Measurements from ENCODE around the gene HERC4. TPM values are rescaled to one million over a fixed set of nuclear protein-coding genes. Genes with fewer than 3 reads are reported as not detected.

Gene HERC4
- total RNA-seq, 2 experiments from 2014 or later = 46.0 to 46.8 TPM

DNA sequence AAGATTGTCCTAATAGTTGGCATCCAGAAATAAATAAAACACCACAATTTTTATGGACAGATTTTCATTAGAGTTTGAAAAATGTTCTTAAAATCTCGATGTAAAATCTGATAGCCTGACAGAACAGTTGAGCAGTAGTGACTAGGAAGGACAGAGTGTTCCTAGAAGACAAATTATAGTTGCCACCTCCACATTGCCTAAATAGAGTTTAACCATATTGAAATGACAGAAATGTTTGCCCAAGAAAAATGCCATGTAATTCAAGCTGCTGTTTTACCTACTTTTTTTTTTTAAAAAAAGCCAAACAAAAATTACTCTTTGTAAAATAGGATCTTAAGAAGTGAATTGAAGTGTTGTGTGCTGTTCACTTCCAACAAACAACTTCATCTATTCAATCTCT lies 8.9 kb upstream of the HERC4 start:
- H3K27ac Mint-ChIP-seq = no peak overlapping the region
- Histone ChIP-seq H3K9me3 (ENCODE audit: control insufficient read depth in 1 of 2, insufficient read depth in 1 of 2, low read length in 2 of 2) (no peaks in the 10 kb centered on the region), H3K27me3 (ENCODE audit: control insufficient read depth in 1 of 2, insufficient read depth in 2 of 2, low read length in 2 of 2) (no peaks in the 10 kb centered on the region), H3K36me3 (ENCODE audit: insufficient read depth, low read length) (no peaks in the 10 kb centered on the region), H3K4me1 (ENCODE audit: insufficient read depth, low read length) (no peaks in the 10 kb centered on the region), H3K27ac (ENCODE audit: low read depth in 1 of 2, low read length in 2 of 2) (no peak overlapping the region), H3K4me3 (ENCODE audit: low read length) (no peak overlapping the region)
- DNase-seq (no peak), ATAC-seq (ENCODE audit: poor library complexity) (no peak)
- H3K36me3 Mint-ChIP-seq (ENCODE audit: low read depth) = no peaks in the 10 kb centered on the region
- intact Hi-C loops (cut with DNase I, micrococcal nuclease) = no loop called here
- no peaks in the 10 kb centered on the region for H3K4me1 Mint-ChIP-seq (ENCODE audit: low read depth)
- H3K27me3 Mint-ChIP-seq = peaks cover 13% of the 10 kb centered on the region
- no peaks in the 10 kb centered on the region for H3K9me3 Mint-ChIP-seq
- no peak overlapping the region for H3K4me3 Mint-ChIP-seq
- TF ChIP-seq, protein P1, sequence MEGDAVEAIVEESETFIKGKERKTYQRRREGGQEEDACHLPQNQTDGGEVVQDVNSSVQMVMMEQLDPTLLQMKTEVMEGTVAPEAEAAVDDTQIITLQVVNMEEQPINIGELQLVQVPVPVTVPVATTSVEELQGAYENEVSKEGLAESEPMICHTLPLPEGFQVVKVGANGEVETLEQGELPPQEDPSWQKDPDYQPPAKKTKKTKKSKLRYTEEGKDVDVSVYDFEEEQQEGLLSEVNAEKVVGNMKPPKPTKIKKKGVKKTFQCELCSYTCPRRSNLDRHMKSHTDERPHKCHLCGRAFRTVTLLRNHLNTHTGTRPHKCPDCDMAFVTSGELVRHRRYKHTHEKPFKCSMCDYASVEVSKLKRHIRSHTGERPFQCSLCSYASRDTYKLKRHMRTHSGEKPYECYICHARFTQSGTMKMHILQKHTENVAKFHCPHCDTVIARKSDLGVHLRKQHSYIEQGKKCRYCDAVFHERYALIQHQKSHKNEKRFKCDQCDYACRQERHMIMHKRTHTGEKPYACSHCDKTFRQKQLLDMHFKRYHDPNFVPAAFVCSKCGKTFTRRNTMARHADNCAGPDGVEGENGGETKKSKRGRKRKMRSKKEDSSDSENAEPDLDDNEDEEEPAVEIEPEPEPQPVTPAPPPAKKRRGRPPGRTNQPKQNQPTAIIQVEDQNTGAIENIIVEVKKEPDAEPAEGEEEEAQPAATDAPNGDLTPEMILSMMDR (IDR thresholded peaks at IDR 0.05) = no peak
- ChIA-PET CTCF (no interaction called here), POLR2A (no interaction called here)

DNA sequence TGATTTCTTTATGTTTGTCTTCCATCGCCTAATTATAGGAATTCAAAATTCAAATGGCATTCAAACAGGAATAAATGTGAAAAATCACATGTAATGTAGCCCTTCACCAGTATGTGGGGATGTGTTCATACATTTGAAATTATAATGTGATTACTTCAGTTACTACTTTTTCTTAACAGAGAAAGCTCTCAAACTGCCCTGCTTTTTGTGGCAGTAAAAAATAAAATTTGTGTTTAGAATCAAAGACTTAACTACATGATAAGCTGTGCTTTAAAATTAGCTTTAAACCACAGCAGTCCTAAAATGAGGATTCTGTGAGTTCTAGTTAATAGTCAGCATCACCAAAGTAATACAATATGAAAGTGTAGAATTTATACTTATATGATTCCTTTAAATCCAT lies 7.8 kb upstream of the HERC4 start:
- ATAC-seq (ENCODE audit: poor library complexity) (no peak), DNase-seq (no peak)
- Histone ChIP-seq H3K4me1 (ENCODE audit: insufficient read depth, low read length) (no peaks in the 10 kb centered on the region), H3K27me3 (ENCODE audit: control insufficient read depth in 1 of 2, insufficient read depth in 2 of 2, low read length in 2 of 2) (no peaks in the 10 kb centered on the region), H3K9me3 (ENCODE audit: control insufficient read depth in 1 of 2, insufficient read depth in 1 of 2, low read length in 2 of 2) (no peaks in the 10 kb centered on the region), H3K27ac (ENCODE audit: low read depth in 1 of 2, low read length in 2 of 2) (no peak overlapping the region), H3K36me3 (ENCODE audit: insufficient read depth, low read length) (no peaks in the 10 kb centered on the region), H3K4me3 (ENCODE audit: low read length) (no peak overlapping the region)
- no peak overlapping the region for H3K4me3 Mint-ChIP-seq
- H3K4me1 Mint-ChIP-seq (ENCODE audit: low read depth) = no peaks in the 10 kb centered on the region
- TF ChIP-seq, protein P1 (IDR thresholded peaks at IDR 0.05) = no peak
- POLR2A ChIA-PET = interaction anchor here (1.2 kb wide), 1 partner anchor 11 kb away, joined by 3 read pairs; no protein-coding TSS in a partner anchor
- CTCF ChIA-PET = no interaction called here
- H3K27me3 Mint-ChIP-seq = peaks cover 13% of the 10 kb centered on the region
- H3K36me3 Mint-ChIP-seq (ENCODE audit: low read depth) = no peaks in the 10 kb centered on the region
- H3K27ac Mint-ChIP-seq = no peak overlapping the region
- intact Hi-C loops (cut with DNase I, micrococcal nuclease) = no loop called here
- H3K9me3 Mint-ChIP-seq = no peaks in the 10 kb centered on the region

DNA sequence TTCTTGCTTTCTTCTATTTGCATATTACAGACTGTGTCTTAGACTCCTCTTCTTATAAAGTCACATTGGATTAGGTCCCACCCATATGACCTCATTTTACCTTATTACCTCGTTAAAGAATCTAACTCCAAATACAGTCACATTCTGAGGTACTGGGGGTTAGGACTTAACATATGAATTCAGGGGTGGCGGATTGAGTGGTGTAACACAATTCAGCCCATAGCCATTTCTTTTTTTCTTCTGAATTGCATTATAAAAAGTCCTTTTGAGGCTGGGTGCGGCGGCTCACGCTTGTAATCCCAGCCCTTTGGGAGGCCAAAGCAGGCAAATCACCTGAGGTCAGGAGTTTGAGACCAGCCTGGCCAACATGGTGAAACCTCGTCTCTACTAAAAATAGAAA lies 6.8 kb upstream of the HERC4 start:
- H3K4me3 ChIP-seq (ENCODE audit: low read length) = no peak overlapping the region
- POLR2A ChIA-PET = no interaction called here
- no peaks in the 10 kb centered on the region for H3K9me3 ChIP-seq (ENCODE audit: control insufficient read depth in 1 of 2, insufficient read depth in 1 of 2, low read length in 2 of 2)
- no peaks in the 10 kb centered on the region for H3K36me3 Mint-ChIP-seq (ENCODE audit: low read depth)
- H3K4me1 ChIP-seq (ENCODE audit: insufficient read depth, low read length) = no peaks in the 10 kb centered on the region
- no peak for ATAC-seq (ENCODE audit: poor library complexity)
- peaks cover 13% of the 10 kb centered on the region for H3K27me3 Mint-ChIP-seq
- H3K4me3 Mint-ChIP-seq = no peak overlapping the region
- intact Hi-C loops (cut with DNase I, micrococcal nuclease) = no loop called here
- no peaks in the 10 kb centered on the region for H3K9me3 Mint-ChIP-seq
- TF ChIP-seq, protein P1 (IDR thresholded peaks at IDR 0.05) = no peak
- no peaks in the 10 kb centered on the region for H3K36me3 ChIP-seq (ENCODE audit: insufficient read depth, low read length)
- no peaks in the 10 kb centered on the region for H3K27me3 ChIP-seq (ENCODE audit: control insufficient read depth in 1 of 2, insufficient read depth in 2 of 2, low read length in 2 of 2)
- no peaks in the 10 kb centered on the region for H3K4me1 Mint-ChIP-seq (ENCODE audit: low read depth)
- no peak overlapping the region for H3K27ac Mint-ChIP-seq
- no peak for DNase-seq
- H3K27ac ChIP-seq (ENCODE audit: low read depth in 1 of 2, low read length in 2 of 2) = no peak overlapping the region
- CTCF ChIA-PET = no interaction called here

Data from CD4-positive, alpha-beta T cell (primary cell).